Ectodermal cell (in vitro differentiated cells): ENCODE measurements around the gene CASTOR1.

Experiments
- H3K27ac ChIP-seq: 2 replicates; pipeline ENCODE4 v1.7.0; 2013; ENCODE audit warnings: mild to moderate bottlenecking, low read depth, low read length; ENCODE audit not compliant: insufficient read depth, poor library complexity, severe bottlenecking
- H3K27me3 ChIP-seq: 2 replicates; pipeline ENCODE4 v1.7.0; 2013; ENCODE audit warnings: mild to moderate bottlenecking, low read length; ENCODE audit not compliant: insufficient read depth, control insufficient read depth, poor library complexity, severe bottlenecking
- H3K36me3 ChIP-seq: one replicate; pipeline ENCODE4 v1.7.0; 2013; ENCODE audit warnings: low read length; ENCODE audit not compliant: control insufficient read depth, insufficient read depth
- H3K4me1 ChIP-seq: one replicate; pipeline ENCODE4 v1.7.0; 2013; ENCODE audit warnings: low read length; ENCODE audit not compliant: control insufficient read depth, insufficient read depth
- H3K4me3 ChIP-seq: 2 replicates; pipeline ENCODE4 v1.7.0; 2013; ENCODE audit warnings: low read depth, low read length, control low read depth; ENCODE audit not compliant: insufficient read depth
- H3K9me3 ChIP-seq: 2 replicates; pipeline ENCODE4 v1.7.0; 2013; ENCODE audit warnings: mild to moderate bottlenecking, low read length, moderate library complexity; ENCODE audit not compliant: control insufficient read depth
- WGBS, 2 experiments: methylation state at CpG; one replicate each; pipeline ENCODE4 v1.1.7; 2013; ENCODE audit warnings: missing lambda C conversion rate in 2 of 2; 5-methylcytosine and 5-hydroxymethylcytosine counted together

Gene CASTOR1

DNA sequence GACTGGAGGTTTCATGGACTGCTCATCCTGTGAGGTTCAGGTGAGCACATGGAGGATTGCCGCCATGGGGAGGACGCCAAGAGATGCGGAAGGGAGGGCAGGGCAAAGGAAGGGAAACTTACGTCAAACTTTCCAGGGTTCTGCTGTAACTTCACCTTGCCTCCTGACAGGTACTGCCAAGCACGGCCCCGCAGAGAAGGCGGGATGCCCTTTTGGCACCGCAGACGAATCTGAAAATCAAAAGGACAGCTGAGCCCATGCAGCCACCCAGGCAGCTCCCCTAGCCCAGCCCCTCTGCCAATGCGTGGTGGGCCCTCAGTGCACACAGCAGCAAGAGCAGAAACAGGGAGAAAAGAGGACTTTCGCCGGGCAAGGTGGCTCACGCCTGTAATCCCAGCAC, 10.0 kb upstream of the CASTOR1 start:
- WGBS, 2 experiments, result 88 to 91% methylated on average over 13 of the region's 13 CpGs
- no peaks in the 10 kb centered on the region for H3K9me3 ChIP-seq
- no peak overlapping the region for H3K4me3 ChIP-seq
- H3K36me3 ChIP-seq, result no peaks in the 10 kb centered on the region
- H3K27ac ChIP-seq, result no peak overlapping the region
- H3K4me1 ChIP-seq, result no peaks in the 10 kb centered on the region
- H3K27me3 ChIP-seq, result no peaks in the 10 kb centered on the region

DNA sequence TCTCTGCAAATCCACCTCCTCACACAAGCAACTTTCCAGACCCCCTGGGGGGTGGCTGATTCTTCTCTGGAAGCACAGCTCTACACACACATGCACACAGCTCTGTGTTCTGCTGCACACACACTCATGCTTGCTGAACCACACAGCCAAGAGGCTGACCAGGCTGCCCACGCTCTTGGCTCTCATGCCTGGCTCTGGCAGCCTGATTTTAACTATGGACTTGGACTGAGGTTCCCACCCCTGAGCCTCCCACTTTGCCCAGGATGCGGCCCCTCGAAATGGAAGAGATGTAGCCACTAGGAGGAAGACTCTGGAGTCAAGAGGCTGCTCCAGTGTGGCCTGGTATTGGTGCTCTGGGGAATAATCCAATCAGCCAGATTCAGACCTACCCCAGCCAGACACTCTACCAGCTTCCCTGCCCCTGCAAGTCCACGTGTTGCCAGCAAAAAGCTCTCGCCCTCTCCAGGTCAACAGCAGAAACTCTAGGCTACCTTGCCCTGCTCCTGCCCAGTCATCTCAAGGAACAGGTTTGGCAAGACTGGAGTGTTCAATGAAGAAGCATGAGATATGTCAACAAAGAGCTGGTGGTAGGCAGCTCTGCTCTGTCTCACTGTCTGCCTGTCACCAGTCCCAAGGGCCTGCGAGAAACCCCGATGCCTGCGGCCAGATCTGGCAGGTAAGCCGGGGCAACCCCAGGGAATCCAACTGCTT, 8.8 kb upstream of the CASTOR1 start:
- no peak overlapping the region for H3K4me3 ChIP-seq

GRCh38 chr22:30297276-30297990, 8.1 kb upstream of the CASTOR1 start:
- Histone ChIP-seq H3K9me3 (no peaks in the 10 kb centered on the region), H3K36me3 (no peaks in the 10 kb centered on the region)
- WGBS, 2 experiments, result 94 to 95% methylated on average over 11 of the region's 11 CpGs

More for the DNA sequence above, 8.8 kb upstream of the CASTOR1 start:
- Histone ChIP-seq H3K27ac (no peak overlapping the region), H3K9me3 (no peaks in the 10 kb centered on the region), H3K27me3 (no peaks in the 10 kb centered on the region), H3K36me3 (no peaks in the 10 kb centered on the region), H3K4me1 (no peaks in the 10 kb centered on the region)
- WGBS, 2 experiments, result 93% methylated on average over 9 of the region's 9 CpGs

DNA sequence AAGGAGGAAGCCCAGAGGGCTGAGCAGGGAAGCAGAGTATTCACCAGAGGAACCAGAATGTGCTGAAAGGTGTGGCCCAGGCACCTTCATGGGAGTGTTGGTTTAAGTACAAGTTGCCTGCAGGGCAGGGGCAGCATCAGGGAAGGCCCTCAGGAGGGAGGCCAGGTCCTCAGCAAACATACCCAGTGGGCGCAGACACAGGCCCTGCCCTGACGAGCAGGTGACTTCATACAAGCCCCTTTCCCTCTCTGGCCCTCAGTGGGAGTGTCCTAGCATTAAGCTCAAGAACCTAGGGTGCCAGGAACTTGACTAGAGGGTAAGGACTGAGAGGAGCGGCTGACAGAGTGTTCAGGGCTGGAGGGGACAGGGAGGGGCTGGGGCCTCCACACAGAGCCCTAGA, 7.5 kb upstream of the CASTOR1 start:
- no peaks in the 10 kb centered on the region for H3K9me3 ChIP-seq
- WGBS, 2 experiments, result 88 to 90% methylated on average over 3 of the region's 3 CpGs
- H3K27me3 ChIP-seq, result no peaks in the 10 kb centered on the region
- H3K4me3 ChIP-seq, result no peak overlapping the region
- no peaks in the 10 kb centered on the region for H3K4me1 ChIP-seq
- no peaks in the 10 kb centered on the region for H3K36me3 ChIP-seq
- no peak overlapping the region for H3K27ac ChIP-seq

More at GRCh38 chr22:30297276-30297990, 8.1 kb upstream of the CASTOR1 start:
- Histone ChIP-seq H3K27ac (no peak overlapping the region), H3K4me3 (no peak overlapping the region), H3K4me1 (no peaks in the 10 kb centered on the region), H3K27me3 (no peaks in the 10 kb centered on the region)

- WGBS, 2 experiments, result 95 to 97% methylated on average over 4 of the region's 4 CpGs
- no peaks in the 10 kb centered on the region for H3K4me1 ChIP-seq
- H3K4me3 ChIP-seq, result no peak overlapping the region
- H3K9me3 ChIP-seq, result no peaks in the 10 kb centered on the region
- H3K27ac ChIP-seq, result no peak overlapping the region
- no peaks in the 10 kb centered on the region for H3K27me3 ChIP-seq
- no peaks in the 10 kb centered on the region for H3K36me3 ChIP-seq
These were observed 7.0 kb upstream of the CASTOR1 start for GRCh38 chr22:30296324-30296723.

DNA sequence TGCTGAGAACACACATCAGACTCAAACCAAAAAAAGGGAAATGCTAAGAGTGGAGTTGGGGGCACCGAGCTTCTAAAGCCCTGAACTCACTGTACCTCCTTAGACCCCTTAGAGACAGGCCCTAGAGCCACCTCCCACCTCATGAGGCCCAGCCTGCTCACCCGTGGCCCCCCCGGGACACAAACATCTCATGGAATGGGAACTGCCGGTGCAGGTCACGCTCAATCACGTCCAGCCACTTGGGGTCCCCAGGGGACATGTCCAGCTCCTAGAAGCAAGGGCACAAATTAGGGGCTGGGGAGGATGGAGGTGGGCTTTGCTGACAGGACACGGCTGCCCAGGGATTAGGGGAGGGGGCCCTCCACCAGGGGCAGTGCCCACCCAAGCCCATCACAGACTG, 6.3 kb upstream of the CASTOR1 start:
- H3K36me3 ChIP-seq, result no peaks in the 10 kb centered on the region
- WGBS, 2 experiments, result 82 to 84% methylated on average over 7 of the region's 7 CpGs

DNA sequence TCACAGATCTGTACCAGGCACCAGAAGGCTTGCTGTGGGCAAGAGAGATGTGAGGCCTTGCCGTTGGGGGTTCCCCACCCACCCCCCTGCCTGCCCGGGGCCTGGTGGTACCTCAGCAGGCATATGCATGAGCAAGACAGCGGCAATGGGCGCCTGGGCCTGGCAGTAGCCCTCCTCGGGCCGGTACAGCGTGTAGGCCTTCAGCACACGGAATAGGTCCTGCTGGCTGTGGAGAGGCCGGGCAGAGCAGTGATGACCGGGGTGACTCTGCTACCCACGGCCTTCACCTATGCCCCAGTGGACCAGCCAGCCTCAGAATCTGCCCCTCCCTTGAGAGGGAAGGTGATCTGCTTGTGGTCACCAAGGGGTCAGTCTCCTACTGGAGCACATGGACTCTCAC, 5.5 kb upstream of the CASTOR1 start:
- 93 to 94% methylated on average over 11 of the region's 11 CpGs for WGBS, 2 experiments
- Histone ChIP-seq H3K27me3 (peaks cover 3% of the 10 kb centered on the region), H3K36me3 (no peaks in the 10 kb centered on the region)

More for the DNA sequence above, 6.3 kb upstream of the CASTOR1 start:
- Histone ChIP-seq H3K27ac (no peak overlapping the region), H3K27me3 (no peaks in the 10 kb centered on the region), H3K4me1 (peaks cover under 1% of the 10 kb centered on the region), H3K4me3 (no peak overlapping the region), H3K9me3 (no peaks in the 10 kb centered on the region)

GRCh38 chr22:30294066-30294465, 4.8 kb upstream of the CASTOR1 start:
- 84 to 85% methylated on average over 9 of the region's 9 CpGs for WGBS, 2 experiments
- no peak overlapping the region for H3K27ac ChIP-seq
- H3K9me3 ChIP-seq, result no peaks in the 10 kb centered on the region
- H3K36me3 ChIP-seq, result no peaks in the 10 kb centered on the region
- peaks cover 3% of the 10 kb centered on the region for H3K27me3 ChIP-seq
- peaks cover 8% of the 10 kb centered on the region for H3K4me1 ChIP-seq
- H3K4me3 ChIP-seq, result no peak overlapping the region

More for the DNA sequence above, 5.5 kb upstream of the CASTOR1 start:
- Histone ChIP-seq H3K27ac (no peak overlapping the region), H3K4me1 (peaks cover 8% of the 10 kb centered on the region), H3K4me3 (no peak overlapping the region), H3K9me3 (no peaks in the 10 kb centered on the region)

DNA sequence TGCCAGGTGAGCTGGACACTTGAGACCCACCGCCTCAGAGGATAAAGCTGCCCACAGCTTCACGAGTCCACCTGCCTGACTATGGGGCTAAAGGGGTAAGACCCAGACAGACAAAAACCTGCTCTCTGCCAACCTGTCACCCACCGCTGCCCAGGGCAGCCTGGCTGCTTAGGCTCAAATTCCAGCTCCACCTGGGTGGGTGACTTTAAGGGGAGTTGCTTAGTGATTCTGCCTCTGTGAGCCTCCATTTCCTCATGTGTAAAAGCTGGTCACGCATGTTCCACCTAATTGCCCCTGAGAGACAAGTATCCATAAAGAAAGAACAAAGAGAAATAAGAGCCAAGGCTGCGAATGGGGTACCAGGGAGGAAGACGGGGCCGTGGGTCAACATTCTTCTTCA, 3.7 kb upstream of the CASTOR1 start:
- no peaks in the 10 kb centered on the region for H3K36me3 ChIP-seq

GRCh38 chr22:30292069-30292970, 3.0 kb upstream of the CASTOR1 start:
- Histone ChIP-seq H3K36me3 (no peaks in the 10 kb centered on the region), H3K27me3 (peaks cover 12% of the 10 kb centered on the region), H3K9me3 (no peaks in the 10 kb centered on the region), H3K27ac (no peak overlapping the region), H3K4me3 (no peak overlapping the region), H3K4me1 (peaks cover 11% of the 10 kb centered on the region)
- WGBS, 2 experiments, result 95 to 96% methylated on average over 18 of the region's 18 CpGs

More for the DNA sequence above, 3.7 kb upstream of the CASTOR1 start:
- Histone ChIP-seq H3K4me1 (peaks cover 11% of the 10 kb centered on the region), H3K9me3 (no peaks in the 10 kb centered on the region), H3K4me3 (no peak overlapping the region), H3K27ac (no peak overlapping the region), H3K27me3 (peaks cover 12% of the 10 kb centered on the region)
- WGBS, 2 experiments, result 93 to 94% methylated on average over 7 of the region's 7 CpGs
